ENCODE data around the gene NUCKS1. TPM values are rescaled to one million over a fixed set of nuclear protein-coding genes. Genes with fewer than 3 reads are reported as not detected.

NUCKS1 gene
- total and polyA plus RNA-seq, 10 of the 15 experiments (the other 5 are each of a cell fraction or from before 2014, with no cell fraction given), result 40.5 to 135 (median 55.5) TPM

GRCh38 chr1:205729945-205730610 lies 19.9 kb downstream of the NUCKS1 start (continued):
- TF ChIP-seq ZBTB11 (CRISPR knock-in tag; IDR thresholded peaks at IDR 0.05) (no peak), NR2C2 (IDR thresholded peaks at IDR 0.05; ENCODE audit: borderline replicate concordance, control insufficient read depth, insufficient read length, low read depth) (no peak), PML (IDR thresholded peaks at IDR 0.05; ENCODE audit: low read length) (no peak), ZZZ3 (IDR thresholded peaks at IDR 0.05; ENCODE audit: control insufficient read depth, insufficient read length, low read depth) (no peak), EP300 (IDR thresholded peaks at IDR 0.05; ENCODE audit: borderline replicate concordance in 1 of 2, control insufficient read depth in 1 of 2, low read depth in 2 of 2, low read length in 2 of 2) (no peak), SUZ12 (IDR thresholded peaks at IDR 0.05; ENCODE audit: unreplicated experiment) (no peak)

DNA sequence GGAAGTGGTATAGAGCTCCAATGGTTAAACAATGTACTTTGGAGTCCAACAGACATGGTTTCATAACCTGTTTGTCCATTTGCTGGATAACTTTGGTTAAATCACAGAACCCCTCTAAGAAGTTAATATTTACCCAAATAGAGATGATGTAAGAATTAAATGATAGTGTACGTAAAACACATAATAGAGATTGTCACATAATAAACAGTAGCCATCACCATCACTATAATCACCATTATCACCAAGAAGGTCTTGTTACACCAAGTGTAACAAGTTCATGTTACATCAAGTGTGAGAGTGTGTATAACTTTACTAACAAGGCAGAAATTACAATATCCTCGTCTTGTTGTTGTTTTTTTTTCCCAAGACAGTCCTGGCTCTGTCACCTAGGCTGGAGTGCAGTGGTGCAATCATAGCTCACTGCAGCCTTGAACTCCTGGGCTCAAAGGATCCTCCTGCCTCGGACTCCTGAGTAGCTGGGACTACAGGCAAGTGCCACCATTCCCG lies 23.3 kb downstream of the NUCKS1 start:
- RAD21 ChIA-PET (ENCODE audit: unreplicated experiment), result interaction anchor here (4.0 kb wide), 1 partner anchor 67 kb away, joined by 16 read pairs; no protein-coding TSS in a partner anchor
- BruUV-seq (replicated peaks), result no TSS peak
- H3K36me3 ChIP-seq (ENCODE audit: control insufficient read depth in 2 of 2, insufficient read depth in 2 of 2, low read length in 1 of 2), result peaks cover 2 to 12% of the 10 kb centered on the region in 2 experiments
- H3K79me2 ChIP-seq (ENCODE audit: control insufficient read depth, insufficient read depth, low read length), result peaks cover 7% of the 10 kb centered on the region
- H3K4me3 ChIP-seq, result no peak overlapping the region
- 76% methylated on average over 4 of the region's 4 CpGs for WGBS (ENCODE audit: insufficient coverage, insufficient replicate concordance, low lambda C conversion rate, missing lambda C conversion rate)
- DNase-seq (ENCODE audit: low read depth, low spot score) (no peak), ATAC-seq (no peak), FAIRE-seq (no peak)
- CTCF ChIA-PET, result interaction anchor here (1.1 to 4.8 kb wide), 6 partner anchors 11 to 68 kb away, joined by 3 to 32 read pairs (median 3); no protein-coding TSS in a partner anchor
- H3K4me1 ChIP-seq (ENCODE audit: control insufficient read depth, insufficient read depth, low read length), result no peaks in the 10 kb centered on the region
- H3K9me3 ChIP-seq (replicated peaks; ENCODE audit: control insufficient read depth, insufficient read depth, low read length), result no peaks in the 10 kb centered on the region
- intact Hi-C loops (cut with micrococcal nuclease; ENCODE audit: unreplicated experiment), result no loop called here
- H3K27me3 ChIP-seq (replicated peaks in 1 of 2; ENCODE audit: control insufficient read depth in 2 of 2, insufficient read depth in 2 of 2, low read length in 1 of 2), result no peaks in the 10 kb centered on the region
- H3K27ac ChIP-seq (ENCODE audit: control insufficient read depth, insufficient read depth), result no peak overlapping the region
- H2AFZ ChIP-seq (ENCODE audit: control insufficient read depth, low read depth, low read length), result no peak overlapping the region
- SMC1A ChIA-PET (ENCODE audit: uncharacterized antibody, unreplicated experiment), result interaction anchor here (1.3 to 7.6 kb wide), 5 partner anchors 12 to 69 kb away, joined by 4 to 66 read pairs (median 19); no protein-coding TSS in a partner anchor
- H3K9ac ChIP-seq (ENCODE audit: control insufficient read depth, insufficient read depth, low read length), result no peak overlapping the region
- H3K4me2 ChIP-seq (ENCODE audit: control insufficient read depth, insufficient read depth), result no peak overlapping the region
- POLR2A ChIA-PET, result interaction anchor here (1.0 kb wide), 1 partner anchor 10 kb away, joined by 3 read pairs; no protein-coding TSS in a partner anchor
- H4K20me1 ChIP-seq (ENCODE audit: control insufficient read depth, insufficient read depth), result no peaks in the 10 kb centered on the region
- in situ Hi-C loops (cut with MboI), result no loop called here
- no peak for TF ChIP-seq SKIL (IDR thresholded peaks at IDR 0.05; ENCODE audit: low read depth, poor library complexity, severe bottlenecking)
- no peak for TF ChIP-seq CTCF (IDR thresholded peaks at IDR 0.05 in 2 of 3, conservative IDR thresholded peaks at IDR 0.05 in 1 of 3; ENCODE audit: control insufficient read depth in 2 of 3, extremely low read depth in 1 of 3, insufficient read depth in 1 of 3, low read depth in 3 of 3, low read length in 3 of 3)
- TF ChIP-seq E4F1 (IDR thresholded peaks at IDR 0.05; ENCODE audit: borderline replicate concordance, partially characterized antibody), result no peak

Data from GM12878 (cell line).